Activated naive CD4-positive, alpha-beta T cell treated with anti-CD3 and anti-CD28 coated beads, Interleukin-2, amount 50 U/mL, for 72 hours (primary cell): ENCODE data around the gene TAF15. TPM values are rescaled to one million over a fixed set of nuclear protein-coding genes. Genes with fewer than 3 reads are reported as not detected.

Experiments
- ATAC-seq, 2 donors: fragments of 150-1000 bp; cut with Tn5 transposase; 2 replicates each; pipeline ENCODE4 v1.10.0; 2021; ENCODE audit warnings: mild to moderate bottlenecking in 2 of 2, moderate library complexity in 2 of 2
- DNase-seq, 2 donors: peaks; one replicate each; pipeline ENCODE4 v3.0.0; 2021 to 2022; ENCODE audit warnings: low spot score in 2 of 2
- H3K27ac Mint-ChIP-seq, 2 donors: one replicate each; pipeline ENCODE4 v1.8.0; 2022; ENCODE audit warnings: mild to moderate bottlenecking in 2 of 2, mixed read lengths in 2 of 2
- H3K36me3 Mint-ChIP-seq, 2 donors: one replicate each; pipeline ENCODE4 v1.8.0; 2022; ENCODE audit warnings: mixed read lengths in 2 of 2
- H3K9me3 Mint-ChIP-seq, 2 donors: one replicate each; pipeline ENCODE4 v1.8.0; 2022; ENCODE audit warnings: mixed read lengths in 2 of 2
- total RNA-seq, 2 donors: library from RNA; stranded (reverse); gene quantifications; one replicate each; pipeline ENCODE4 v1.2.3, GENCODE V29; 2022

TAF15 gene
- 100 to 1,000 TPM; 283 to 312 TPM for total RNA-seq

- ATAC-seq, result peak; percentile 92 to 94
- H3K27ac Mint-ChIP-seq, result peak within 1 kb of the TSS; percentile 92 to 96
- peaks cover 16 to 18% of the 10 kb centered on the region in 2 donors for H3K36me3 Mint-ChIP-seq
- no peaks in the 10 kb centered on the region for H3K9me3 Mint-ChIP-seq
- peak; percentile 92 to 97 for DNase-seq
These were observed at the start of gene TAF15 for GRCh38 chr17:35808962-35809854. TAF15 (plus strand) TSS chr17:35809484; CDS start chr17:35809570, 86 bp downstream.

DNA sequence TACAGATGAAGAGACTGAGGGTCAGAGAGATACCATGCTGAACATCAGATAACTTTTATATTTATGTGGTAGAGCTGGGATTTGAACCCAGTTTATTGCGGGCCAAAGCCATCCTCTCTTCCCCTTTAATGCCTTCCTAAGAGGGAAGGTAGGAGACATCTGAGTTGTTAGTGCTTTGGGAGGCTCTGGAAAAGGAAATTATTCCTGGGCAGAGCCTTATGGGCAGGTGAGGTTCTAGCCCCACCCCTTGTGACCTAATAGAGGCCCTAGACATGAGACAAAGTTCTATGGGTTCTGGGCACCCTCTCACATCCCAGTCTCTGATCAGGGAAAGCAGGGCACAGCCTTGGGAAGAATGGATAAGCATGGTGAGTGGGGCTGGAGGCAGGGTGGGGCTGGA lies 48.7 kb upstream of the TAF15 start, which contains the start of gene C17orf50:
TSS of gene C17orf50 (plus strand) at position 301 of the 400 bp plus-strand sequence. CDS start at position 356, 55 bp downstream.
- Mint-ChIP-seq H3K36me3 (no peaks in the 10 kb centered on the region), H3K9me3 (no peaks in the 10 kb centered on the region), H3K27ac (no peak within 1 kb of the TSS)
- DNase-seq (no peak), ATAC-seq (no peak)

DNA sequence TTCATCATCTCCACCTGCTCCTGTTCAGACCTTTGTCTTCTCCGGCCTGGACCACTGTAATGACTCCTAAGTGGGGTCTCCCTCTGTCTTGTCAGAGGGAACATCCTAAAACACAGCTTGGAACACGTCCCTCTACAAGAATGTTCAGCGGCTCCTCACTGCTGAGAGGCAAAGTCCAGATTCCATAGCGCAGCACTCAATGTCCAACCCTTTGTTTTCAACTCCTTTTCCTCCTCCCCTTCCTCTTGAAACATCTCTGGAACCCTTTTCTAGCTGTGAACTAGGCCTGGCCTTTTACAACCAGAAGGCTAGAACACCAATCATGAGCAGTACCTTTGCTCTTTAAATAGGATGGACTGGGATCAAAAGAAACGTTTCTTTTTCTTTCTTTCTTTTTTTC lies 47.7 kb upstream of the TAF15 start:
- Mint-ChIP-seq H3K27ac (no peak overlapping the region), H3K36me3 (no peaks in the 10 kb centered on the region), H3K9me3 (no peaks in the 10 kb centered on the region)
- DNase-seq (no peak), ATAC-seq (no peak)

- H3K36me3 Mint-ChIP-seq, result no peaks in the 10 kb centered on the region
- peak overlapping the region in 1 of 2 donors; percentile 92 for H3K27ac Mint-ChIP-seq
- ATAC-seq (no peak), DNase-seq (no peak)
- H3K9me3 Mint-ChIP-seq, result no peaks in the 10 kb centered on the region
These were observed 45.5 kb upstream of the TAF15 start for GRCh38 chr17:35763767-35764122.

DNA sequence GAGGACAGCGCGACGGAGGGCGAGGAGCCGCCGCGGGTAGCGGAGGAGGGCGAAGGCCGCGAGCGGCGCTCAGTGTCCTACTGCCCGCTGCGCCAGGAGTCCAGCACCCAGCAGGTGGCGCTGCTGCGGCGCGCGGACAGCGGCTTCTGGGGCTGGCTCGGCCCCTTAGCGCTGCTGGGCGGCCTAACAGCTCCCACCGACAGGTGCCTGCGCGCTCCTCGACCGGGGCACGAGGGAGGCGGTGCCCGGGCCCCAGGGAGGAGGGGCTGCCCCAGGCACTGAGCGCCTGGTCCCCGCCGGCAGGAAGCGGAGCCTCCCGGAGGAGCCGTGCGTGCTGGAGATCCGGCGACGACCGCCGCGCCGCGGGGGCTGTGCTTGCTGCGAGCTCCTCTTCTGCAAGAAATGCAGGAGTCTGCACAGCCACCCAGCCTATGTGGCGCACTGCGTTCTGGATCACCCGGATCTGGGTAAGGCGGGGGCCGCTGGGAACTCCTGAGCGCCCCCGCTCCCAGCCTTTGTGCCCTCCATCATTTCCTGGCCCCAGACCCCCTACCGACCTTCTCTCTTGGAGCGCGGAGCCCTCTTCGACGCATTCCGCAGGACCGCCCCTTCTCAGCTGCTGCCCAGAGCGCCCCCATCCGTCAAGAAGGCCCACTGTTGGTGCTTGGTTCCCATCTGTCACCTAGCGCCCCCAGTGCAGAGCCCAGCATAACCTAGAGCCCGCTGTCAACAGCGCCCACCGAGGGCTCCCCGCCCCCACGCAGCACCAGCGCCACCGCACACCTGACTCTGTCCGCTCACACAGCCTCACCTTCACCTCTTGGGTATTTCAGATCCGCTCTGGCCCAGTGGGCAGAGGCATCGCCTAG lies 44.9 kb upstream of the TAF15 start:
- peak; percentile 94 to 95 for ATAC-seq
- peak; percentile 90 to 95 for DNase-seq
- no peaks in the 10 kb centered on the region for H3K36me3 Mint-ChIP-seq
- H3K9me3 Mint-ChIP-seq, result no peaks in the 10 kb centered on the region
- peak overlapping the region in 1 of 2 donors; percentile 28 for H3K27ac Mint-ChIP-seq

DNA sequence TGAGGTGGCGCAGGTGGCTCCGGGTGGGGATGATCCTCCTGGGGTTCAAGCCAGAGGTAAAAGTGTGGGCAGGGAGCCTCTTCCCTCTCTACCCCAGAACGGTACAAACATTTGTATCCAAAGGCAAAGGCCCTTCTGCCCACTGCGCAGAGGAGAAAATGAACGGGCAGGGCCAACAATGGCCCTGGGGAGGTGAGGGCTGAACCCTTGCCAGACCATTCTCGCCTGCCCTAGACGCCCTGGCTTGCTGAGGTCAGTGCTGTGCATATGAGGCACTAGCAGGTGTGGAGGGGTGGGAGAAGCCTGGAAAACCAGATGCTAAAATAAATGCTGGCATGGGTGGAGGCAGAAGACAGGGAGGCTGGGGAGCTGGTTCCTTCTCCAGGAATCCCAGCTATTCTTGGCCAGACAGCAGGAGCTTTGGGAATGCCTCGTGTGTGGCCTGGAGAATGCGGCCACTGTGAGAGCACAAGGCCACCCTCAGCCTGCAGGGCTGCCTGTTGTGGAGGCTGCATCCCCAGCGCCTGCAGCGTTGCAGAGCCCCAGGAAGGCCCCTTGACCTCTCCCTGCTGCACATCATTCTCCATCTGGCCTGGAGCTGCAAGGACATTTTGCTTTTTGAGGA lies 44.1 kb upstream of the TAF15 start:
- no peak for ATAC-seq
- DNase-seq, result no peak
- Mint-ChIP-seq H3K9me3 (no peaks in the 10 kb centered on the region), H3K27ac (peak overlapping the region in 1 of 2 donors; percentile 28), H3K36me3 (no peaks in the 10 kb centered on the region)

DNA sequence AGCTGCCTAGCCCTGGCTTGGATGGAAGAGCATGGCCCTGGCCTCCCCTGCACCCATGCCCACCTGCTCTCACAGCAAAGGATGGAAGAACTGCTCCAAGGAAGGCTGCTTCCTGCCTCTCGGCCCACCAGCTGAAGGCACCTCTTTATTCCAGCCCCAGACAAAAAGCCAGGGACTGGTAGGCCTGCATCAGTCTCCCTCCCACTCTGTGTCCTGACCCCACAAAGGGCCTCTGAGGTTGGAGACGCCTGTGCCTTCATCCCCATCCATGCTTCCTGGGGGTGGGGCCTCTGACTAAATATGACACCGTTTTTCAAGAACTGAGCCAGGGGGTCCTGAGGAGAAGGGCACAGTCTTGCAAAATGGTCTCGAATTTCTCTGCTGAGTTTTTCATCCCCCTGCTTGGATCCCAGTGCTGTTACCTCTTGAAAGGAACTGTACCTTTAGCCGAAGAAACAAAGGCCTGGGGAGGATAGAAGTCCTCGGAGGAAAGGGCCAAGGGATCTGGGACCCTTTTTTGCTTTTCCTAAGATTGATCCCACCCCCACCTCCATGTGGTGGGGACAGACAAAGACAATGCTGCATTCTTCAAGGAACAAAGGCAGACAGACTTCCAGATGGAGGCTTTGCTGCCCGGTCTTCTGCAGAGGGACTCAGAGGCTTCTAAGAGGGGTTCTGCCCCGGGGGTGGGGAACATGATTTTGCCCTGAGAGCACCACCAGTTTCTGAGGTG lies 43.4 kb upstream of the TAF15 start:
- DNase-seq (no peak), ATAC-seq (no peak)
- no peak overlapping the region for H3K27ac Mint-ChIP-seq
- no peaks in the 10 kb centered on the region for H3K36me3 Mint-ChIP-seq
- H3K9me3 Mint-ChIP-seq, result no peaks in the 10 kb centered on the region

GRCh38 chr17:35766489-35766877 lies 42.8 kb upstream of the TAF15 start:
- Mint-ChIP-seq H3K27ac (no peak overlapping the region), H3K36me3 (no peaks in the 10 kb centered on the region), H3K9me3 (no peaks in the 10 kb centered on the region)
- ATAC-seq, result no peak
- DNase-seq, result no peak

DNA sequence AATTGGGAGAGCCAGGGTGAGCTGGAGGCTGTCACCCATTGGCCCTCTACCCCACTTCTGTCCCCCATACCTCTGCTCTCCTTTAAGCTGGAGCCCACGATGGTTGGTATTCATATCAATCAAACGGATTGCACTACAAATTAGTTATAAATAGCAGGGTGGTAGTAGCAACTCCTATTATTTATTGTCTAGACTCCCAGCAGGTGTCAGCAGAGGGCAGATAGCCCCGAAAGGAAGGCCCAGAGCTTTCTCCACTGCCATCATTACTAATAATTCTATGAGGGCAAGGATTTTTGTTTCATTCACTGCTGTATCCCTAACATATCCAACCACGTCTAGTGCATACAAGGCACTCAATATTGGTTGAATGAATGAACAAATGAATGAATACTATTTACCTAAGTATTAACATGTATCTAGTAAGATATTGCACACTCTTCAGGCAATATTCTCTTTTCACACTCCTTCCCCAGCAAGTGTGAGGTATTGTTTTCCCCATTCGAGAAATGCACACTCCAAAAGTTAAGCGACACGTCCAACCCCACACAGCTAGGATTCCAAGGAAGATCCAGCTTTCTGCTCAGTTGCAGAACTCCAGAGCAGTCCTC lies 42.3 kb upstream of the TAF15 start:
- no peak for ATAC-seq
- H3K36me3 Mint-ChIP-seq, result no peaks in the 10 kb centered on the region
- DNase-seq, result no peak

DNA sequence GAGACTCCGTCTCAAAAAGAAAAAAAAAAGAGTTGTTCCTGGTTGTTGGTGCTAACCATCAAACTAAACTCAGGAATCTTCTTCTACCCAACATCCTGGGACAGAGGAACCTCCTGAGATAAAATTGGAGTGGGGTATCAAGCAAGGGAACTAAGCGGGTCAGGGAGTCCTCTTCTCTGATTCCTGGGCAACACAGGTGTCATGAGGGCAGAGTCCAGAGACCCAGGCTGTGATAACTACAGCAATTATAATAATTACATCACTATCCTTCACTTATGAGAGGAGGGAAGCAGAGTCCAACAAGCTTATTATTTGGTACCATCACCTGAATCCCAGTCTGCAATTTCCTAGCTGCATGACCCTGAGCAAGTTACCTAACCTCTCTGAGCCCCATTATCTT lies 40.5 kb upstream of the TAF15 start:
- ATAC-seq, result no peak
- no peak for DNase-seq
- Mint-ChIP-seq H3K9me3 (no peaks in the 10 kb centered on the region), H3K36me3 (no peaks in the 10 kb centered on the region), H3K27ac (no peak overlapping the region)

More for the DNA sequence above, 42.3 kb upstream of the TAF15 start:
- Mint-ChIP-seq H3K9me3 (no peaks in the 10 kb centered on the region), H3K27ac (no peak overlapping the region)

DNA sequence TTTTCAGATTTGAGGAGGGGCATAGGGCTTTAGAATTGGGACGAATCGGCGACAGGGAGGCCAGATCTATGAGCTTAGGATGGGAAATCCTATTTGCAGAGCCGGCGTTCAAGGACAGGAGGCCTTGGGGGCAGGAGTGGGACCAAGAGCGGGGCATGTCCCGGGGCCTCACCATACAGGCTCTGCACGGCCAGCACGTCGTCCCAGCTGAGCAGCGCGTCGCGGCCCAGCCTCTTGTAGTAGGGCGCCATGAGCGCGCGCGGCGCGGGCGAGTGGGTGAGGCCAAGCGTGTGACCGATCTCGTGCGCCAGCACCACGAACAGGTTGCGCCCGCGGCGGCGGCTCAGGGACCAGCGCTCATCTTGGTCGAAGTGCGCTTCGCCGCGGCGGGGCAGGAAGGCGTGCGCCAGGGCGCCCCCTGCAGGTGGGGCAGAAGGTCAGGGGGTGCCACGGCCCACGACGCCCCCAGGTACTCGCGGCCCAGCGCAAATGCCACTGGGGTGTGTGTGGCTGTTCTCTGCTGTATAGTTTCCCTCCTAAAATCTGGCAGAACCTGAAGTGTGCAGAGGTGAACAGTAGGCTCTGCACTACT lies 39.3 kb upstream of the TAF15 start:
- DNase-seq (no peak), ATAC-seq (no peak)
- no peaks in the 10 kb centered on the region for H3K9me3 Mint-ChIP-seq
- no peaks in the 10 kb centered on the region for H3K36me3 Mint-ChIP-seq
- H3K27ac Mint-ChIP-seq, result peak overlapping the region in 1 of 2 donors; percentile 26

DNA sequence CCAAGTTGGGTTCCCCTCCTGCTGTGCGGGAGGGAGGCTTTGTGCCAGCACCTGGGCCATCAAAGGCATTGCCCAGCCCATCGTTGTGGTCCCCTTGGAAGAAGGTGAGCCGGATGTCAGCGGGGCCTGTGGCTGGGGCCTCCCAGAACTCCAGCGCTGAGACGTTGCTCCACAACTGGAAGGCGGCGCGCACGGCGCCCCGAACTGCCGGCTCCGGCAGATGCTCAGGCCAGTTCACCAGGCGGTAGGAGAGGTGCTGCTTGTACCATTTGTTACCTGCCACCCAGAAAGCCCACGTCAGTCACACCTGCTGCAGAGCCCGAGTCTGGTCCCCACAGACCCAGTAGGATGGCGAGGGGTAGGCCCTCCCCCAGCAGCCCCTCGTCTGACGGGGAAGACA lies 36.2 kb upstream of the TAF15 start:
- Mint-ChIP-seq H3K36me3 (no peaks in the 10 kb centered on the region), H3K9me3 (no peaks in the 10 kb centered on the region), H3K27ac (no peak overlapping the region)
- ATAC-seq (no peak), DNase-seq (no peak)

DNA sequence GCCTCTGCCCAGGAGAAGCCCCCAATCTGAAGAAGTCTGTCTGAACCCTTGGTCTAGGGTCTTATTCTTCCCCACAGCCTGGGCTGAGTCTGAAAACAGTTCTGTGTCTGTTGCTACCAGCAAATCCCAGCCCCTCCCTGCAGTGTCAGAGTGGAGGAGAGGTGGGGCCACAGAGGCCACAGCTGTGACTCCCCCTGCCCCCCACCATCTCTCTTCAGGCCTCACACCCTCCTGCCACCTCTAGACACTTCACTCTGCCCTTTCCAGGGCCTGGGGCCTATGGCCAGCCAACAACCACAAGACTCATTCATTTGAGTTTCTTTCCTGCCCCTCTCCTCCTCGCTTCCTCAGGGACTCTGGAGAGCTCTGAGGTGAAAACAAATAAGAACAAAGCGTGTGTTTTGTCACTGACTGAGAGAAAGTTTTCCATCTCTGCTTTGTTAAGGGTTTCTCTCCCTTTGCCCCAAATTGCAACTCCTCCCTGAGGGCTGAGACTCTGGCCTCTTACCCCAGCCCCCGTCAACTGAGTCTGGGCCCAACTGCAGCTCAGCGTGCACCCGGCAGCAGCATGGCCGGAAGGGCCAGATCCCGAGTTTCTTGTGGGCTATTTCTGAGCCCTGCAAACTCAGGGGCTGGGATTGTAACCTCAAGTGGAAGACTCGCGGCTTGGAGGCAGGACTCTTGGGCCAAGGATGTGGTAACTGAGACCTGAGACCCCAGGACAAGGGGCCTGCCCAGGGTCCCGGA lies 35.4 kb upstream of the TAF15 start:
- Mint-ChIP-seq H3K27ac (peak overlapping the region in 1 of 2 donors; percentile 17), H3K36me3 (no peaks in the 10 kb centered on the region), H3K9me3 (no peaks in the 10 kb centered on the region)
- DNase-seq, result no peak
- no peak for ATAC-seq

- no peaks in the 10 kb centered on the region for H3K9me3 Mint-ChIP-seq
- no peak for ATAC-seq
- no peaks in the 10 kb centered on the region for H3K36me3 Mint-ChIP-seq
These were observed 34.8 kb upstream of the TAF15 start for GRCh38 chr17:35774499-35774898.

GRCh38 chr17:35775039-35775438 lies 34.2 kb upstream of the TAF15 start:
- no peaks in the 10 kb centered on the region for H3K36me3 Mint-ChIP-seq
- H3K27ac Mint-ChIP-seq, result no peak overlapping the region
- ATAC-seq, result no peak

More at GRCh38 chr17:35774499-35774898, 34.8 kb upstream of the TAF15 start:
- no peak for DNase-seq
- H3K27ac Mint-ChIP-seq, result no peak overlapping the region

More at GRCh38 chr17:35775039-35775438, 34.2 kb upstream of the TAF15 start:
- H3K9me3 Mint-ChIP-seq, result no peaks in the 10 kb centered on the region
- no peak for DNase-seq
